HG03439 (cell line): ENCODE data around the gene MBD3L1.

Experiments
- ATAC-seq: cut with Tn5 transposase; IDR thresholded peaks from one replicate; pipeline ENCODE4 v1.9.1; 2021; ENCODE audit warnings: mild to moderate bottlenecking, moderate library complexity; ENCODE audit not compliant: unreplicated experiment

MBD3L1 gene

GRCh38 chr19:8880868-8881488, 48.8 kb downstream of the MBD3L1 start:
- ATAC-seq, result no peak

GRCh38 chr19:8881512-8881911, 49.3 kb downstream of the MBD3L1 start:
- no peak for ATAC-seq

- no peak for ATAC-seq
These were observed 52.2 kb downstream of the MBD3L1 start for GRCh38 chr19:8884416-8884815.

GRCh38 chr19:8887364-8887763, 55.2 kb downstream of the MBD3L1 start:
- no peak for ATAC-seq

GRCh38 chr19:8890260-8890659, 58.1 kb downstream of the MBD3L1 start:
- ATAC-seq, result no peak
